ENCODE data around the gene UBE2H. TPM values are rescaled to one million over a fixed set of nuclear protein-coding genes. Genes with fewer than 3 reads are reported as not detected.
A peak's percentile ranks its signal among the peaks of the same experiment; 100 is the strongest.
"Not testable (repeated sequence)": the region's sequence is repeated elsewhere in the genome, so short reads cannot be mapped to it uniquely, and the experiment has no call there.

UBE2H gene
- polyA plus RNA-seq, 1 donor from 2014 or later: 66.3 TPM

GRCh38 chr7:129825209-129825970, 127.4 kb downstream of the UBE2H start:
- Mint-ChIP-seq H3K27me3 (no peaks in the 10 kb centered on the region), H3K36me3 (peaks cover 4% of the 10 kb centered on the region), H3K27ac (peak overlapping the region in 2 of 3 donors; percentile 1 to 92)

GRCh38 chr7:129824291-129825208, 128.2 kb downstream of the UBE2H start:
- H3K9me3 Mint-ChIP-seq: no peaks in the 10 kb centered on the region

More at GRCh38 chr7:129825209-129825970, 127.4 kb downstream of the UBE2H start:
- Mint-ChIP-seq H3K4me1 (peaks cover 6 to 11% (median 7%) of the 10 kb centered on the region in 3 donors), H3K4me3 (peak overlapping the region; percentile 77 to 97 (median 92)), H3K9me3 (no peaks in the 10 kb centered on the region)

GRCh38 chr7:129823143-129823542, 129.6 kb downstream of the UBE2H start:
- not testable (repeated sequence) for H3K9me3 Mint-ChIP-seq, H3K4me1 Mint-ChIP-seq, H3K27ac Mint-ChIP-seq, H3K36me3 Mint-ChIP-seq, H3K27me3 Mint-ChIP-seq
- peak overlapping the region in 1 of 4 donors; percentile 52 for H3K4me3 Mint-ChIP-seq

More at GRCh38 chr7:129824291-129825208, 128.2 kb downstream of the UBE2H start:
- Mint-ChIP-seq H3K36me3 (peaks cover 6% of the 10 kb centered on the region), H3K4me3 (peak overlapping the region; percentile 77 to 97 (median 92)), H3K27me3 (no peaks in the 10 kb centered on the region), H3K4me1 (peaks cover 0 to 5% (median 1%) of the 10 kb centered on the region in 3 donors), H3K27ac (peak overlapping the region in 2 of 3 donors; percentile 1 to 5)

- Mint-ChIP-seq H3K27ac (no peak overlapping the region), H3K4me3 (no peak overlapping the region), H3K4me1 (peaks cover 0 to 5% (median 1%) of the 10 kb centered on the region in 3 donors), H3K27me3 (no peaks in the 10 kb centered on the region), H3K36me3 (peaks cover 4% of the 10 kb centered on the region), H3K9me3 (peaks cover 0 to 12% (median 9%) of the 10 kb centered on the region in 3 donors)
Observed at GRCh38 chr7:129821476-129821875, 131.3 kb downstream of the UBE2H start.

- no peak overlapping the region for H3K4me3 Mint-ChIP-seq
- peaks cover 0 to 12% (median 11%) of the 10 kb centered on the region in 3 donors for H3K9me3 Mint-ChIP-seq
- H3K27ac Mint-ChIP-seq: no peak overlapping the region
- peaks cover 4% of the 10 kb centered on the region for H3K36me3 Mint-ChIP-seq
- H3K4me1 Mint-ChIP-seq: no peaks in the 10 kb centered on the region
- peaks cover 2% of the 10 kb centered on the region for H3K27me3 Mint-ChIP-seq
Observed at GRCh38 chr7:129816742-129817141, 136.0 kb downstream of the UBE2H start.

GRCh38 chr7:129807863-129808262, 144.9 kb downstream of the UBE2H start:
- no peaks in the 10 kb centered on the region for H3K36me3 Mint-ChIP-seq
- no peak overlapping the region for H3K27ac Mint-ChIP-seq
- no peak overlapping the region for H3K4me3 Mint-ChIP-seq
- H3K4me1 Mint-ChIP-seq: no peaks in the 10 kb centered on the region
- H3K9me3 Mint-ChIP-seq: peaks cover 0 to 2% (median 0%) of the 10 kb centered on the region in 3 donors
- peaks cover 2% of the 10 kb centered on the region for H3K27me3 Mint-ChIP-seq

GRCh38 chr7:129804890-129805719, 147.7 kb downstream of the UBE2H start:
- Mint-ChIP-seq H3K4me1 (no peaks in the 10 kb centered on the region), H3K27ac (no peak overlapping the region), H3K36me3 (no peaks in the 10 kb centered on the region), H3K27me3 (peaks cover 2% of the 10 kb centered on the region), H3K9me3 (no peaks in the 10 kb centered on the region), H3K4me3 (no peak overlapping the region)

- H3K27me3 Mint-ChIP-seq: peaks cover 2% of the 10 kb centered on the region
- H3K36me3 Mint-ChIP-seq: no peaks in the 10 kb centered on the region
- H3K27ac Mint-ChIP-seq: no peak overlapping the region
- H3K4me3 Mint-ChIP-seq: no peak overlapping the region
- H3K9me3 Mint-ChIP-seq: no peaks in the 10 kb centered on the region
- no peaks in the 10 kb centered on the region for H3K4me1 Mint-ChIP-seq
Observed at GRCh38 chr7:129804111-129804889, 148.5 kb downstream of the UBE2H start.

- H3K27ac Mint-ChIP-seq: peak overlapping the region in 1 of 3 donors; percentile 48
- peaks cover 0 to 1% (median 0%) of the 10 kb centered on the region in 3 donors for H3K4me1 Mint-ChIP-seq
- peaks cover 2% of the 10 kb centered on the region for H3K27me3 Mint-ChIP-seq
- H3K9me3 Mint-ChIP-seq: no peaks in the 10 kb centered on the region
- H3K4me3 Mint-ChIP-seq: no peak overlapping the region
- H3K36me3 Mint-ChIP-seq: peaks cover 2% of the 10 kb centered on the region
Observed at GRCh38 chr7:129803546-129804081, 149.1 kb downstream of the UBE2H start.

- H3K27me3 Mint-ChIP-seq: peaks cover 2% of the 10 kb centered on the region
- peaks cover 0 to 1% (median 0%) of the 10 kb centered on the region in 3 donors for H3K4me1 Mint-ChIP-seq
- H3K9me3 Mint-ChIP-seq: no peaks in the 10 kb centered on the region
- H3K27ac Mint-ChIP-seq: peak overlapping the region in 1 of 3 donors; percentile 54
- peaks cover 2% of the 10 kb centered on the region for H3K36me3 Mint-ChIP-seq
- no peak overlapping the region for H3K4me3 Mint-ChIP-seq
Observed at GRCh38 chr7:129801882-129802281, 150.9 kb downstream of the UBE2H start.

GRCh38 chr7:129800901-129801300, 151.9 kb downstream of the UBE2H start:
- H3K27ac Mint-ChIP-seq: no peak overlapping the region
- H3K4me1 Mint-ChIP-seq: peaks cover 0 to 1% (median 0%) of the 10 kb centered on the region in 3 donors
- no peak overlapping the region for H3K4me3 Mint-ChIP-seq
- H3K9me3 Mint-ChIP-seq: no peaks in the 10 kb centered on the region
- peaks cover 2% of the 10 kb centered on the region for H3K27me3 Mint-ChIP-seq
- peaks cover 2% of the 10 kb centered on the region for H3K36me3 Mint-ChIP-seq

- Mint-ChIP-seq H3K27me3 (peaks cover 2% of the 10 kb centered on the region), H3K4me3 (no peak overlapping the region), H3K27ac (no peak overlapping the region), H3K4me1 (peaks cover 0 to 1% (median 0%) of the 10 kb centered on the region in 3 donors), H3K9me3 (no peaks in the 10 kb centered on the region), H3K36me3 (peaks cover 2% of the 10 kb centered on the region)
Observed at GRCh38 chr7:129799350-129799955, 153.3 kb downstream of the UBE2H start.

GRCh38 chr7:129798616-129799349, 154.0 kb downstream of the UBE2H start:
- Mint-ChIP-seq H3K4me3 (no peak overlapping the region), H3K36me3 (peaks cover 2% of the 10 kb centered on the region), H3K4me1 (peaks cover 0 to 3% (median 0%) of the 10 kb centered on the region in 3 donors), H3K27me3 (peaks cover 2% of the 10 kb centered on the region), H3K9me3 (no peaks in the 10 kb centered on the region), H3K27ac (no peak overlapping the region)

Measured in IgD-negative memory B cell (primary cell).